Adrenal gland (tissue), 5 donors: ENCODE measurements around the gene ADD1.

Experiments used
- CTCF ChIP-seq, 6 experiments: fragments of 450-650 bp in 4 of 6; fragments of 200-600 bp in 2 of 6; sonication (generic) in 1 of 6; IDR thresholded peaks; 1 replicate in 5 of 6; 2 replicates in 1 of 6; pipeline versions ENCODE4 v1.5.1 to v1.8.0; 2016 to 2021; ENCODE audit warnings: antibody characterized with exemption in 6 of 6, mild to moderate bottlenecking in 2 of 6, moderate library complexity in 1 of 6
- POLR2A ChIP-seq, 2 donors: fragments of 450-650 bp; IDR thresholded peaks; one replicate each; pipeline ENCODE4 v1.6.1; 2017; ENCODE audit warnings: antibody characterized with exemption in 2 of 2, mild to moderate bottlenecking in 2 of 2, moderate library complexity in 1 of 2
- donor health status: DM: no; HTN: no; CAD: no.

GRCh38 chr4:2954358-2955185 lies 110.9 kb downstream of the ADD1 start:
- no peak for TF ChIP-seq CTCF (IDR thresholded peaks at IDR 0.05)
- no peak for TF ChIP-seq POLR2A (IDR thresholded peaks at IDR 0.05)
